ENCODE data around the gene CRACDL.
A peak's percentile ranks its signal among the peaks of the same experiment; 100 is the strongest.
"Not testable (repeated sequence)": the region's sequence is repeated elsewhere in the genome, so short reads cannot be mapped to it uniquely, and the experiment has no call there.

CRACDL gene

GRCh38 chr2:98776136-98776535, 159.9 kb downstream of the CRACDL start:
- DNase-seq (ENCODE audit: low read depth): no peak

GRCh38 chr2:98775146-98775986, 160.7 kb downstream of the CRACDL start:
- no peak for DNase-seq (ENCODE audit: low read depth)

DNA sequence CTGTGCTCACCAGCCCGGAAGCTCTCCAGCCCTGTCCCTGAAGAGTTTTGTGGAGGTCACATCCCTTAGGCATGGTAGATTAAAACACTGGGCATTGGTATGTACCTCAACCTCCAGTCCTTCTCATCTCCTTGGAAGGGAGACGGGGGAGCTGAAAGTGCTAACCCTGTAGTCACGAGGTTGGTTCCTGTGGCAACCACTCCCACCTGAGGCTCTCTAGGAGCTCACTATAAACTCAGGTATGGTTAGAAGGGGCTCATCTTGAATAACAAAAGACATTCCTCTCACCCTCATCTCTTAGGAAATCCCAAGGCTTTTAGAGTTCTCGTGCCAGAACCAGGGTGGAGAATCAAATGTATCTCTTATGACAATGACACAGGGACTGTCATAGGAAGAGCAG, 162.1 kb downstream of the CRACDL start:
- DNase-seq (ENCODE audit: low read depth): no peak

- DNase-seq (ENCODE audit: low read depth): no peak
Observed at GRCh38 chr2:98773169-98773568, 162.9 kb downstream of the CRACDL start.

DNA sequence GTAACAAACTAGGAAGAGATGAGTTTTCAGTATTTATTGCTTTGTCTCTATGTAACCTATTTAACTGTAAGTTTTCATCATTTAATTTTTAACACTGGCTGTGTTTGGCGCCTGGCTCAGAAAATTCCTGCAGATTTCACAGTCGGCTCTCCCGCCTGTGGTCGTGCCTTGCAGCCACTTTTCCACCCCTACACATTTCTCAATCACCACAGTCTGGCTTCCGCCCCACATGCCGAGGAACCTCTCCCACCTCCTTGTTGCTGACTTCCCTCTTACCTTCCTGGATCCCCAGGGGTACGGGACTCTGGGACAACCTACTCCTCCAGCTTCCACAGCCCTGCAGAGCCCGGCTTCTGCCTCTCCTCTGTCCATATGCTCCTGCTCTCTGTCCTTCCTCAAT, 163.5 kb downstream of the CRACDL start:
- DNase-seq (ENCODE audit: low read depth): no peak

DNA sequence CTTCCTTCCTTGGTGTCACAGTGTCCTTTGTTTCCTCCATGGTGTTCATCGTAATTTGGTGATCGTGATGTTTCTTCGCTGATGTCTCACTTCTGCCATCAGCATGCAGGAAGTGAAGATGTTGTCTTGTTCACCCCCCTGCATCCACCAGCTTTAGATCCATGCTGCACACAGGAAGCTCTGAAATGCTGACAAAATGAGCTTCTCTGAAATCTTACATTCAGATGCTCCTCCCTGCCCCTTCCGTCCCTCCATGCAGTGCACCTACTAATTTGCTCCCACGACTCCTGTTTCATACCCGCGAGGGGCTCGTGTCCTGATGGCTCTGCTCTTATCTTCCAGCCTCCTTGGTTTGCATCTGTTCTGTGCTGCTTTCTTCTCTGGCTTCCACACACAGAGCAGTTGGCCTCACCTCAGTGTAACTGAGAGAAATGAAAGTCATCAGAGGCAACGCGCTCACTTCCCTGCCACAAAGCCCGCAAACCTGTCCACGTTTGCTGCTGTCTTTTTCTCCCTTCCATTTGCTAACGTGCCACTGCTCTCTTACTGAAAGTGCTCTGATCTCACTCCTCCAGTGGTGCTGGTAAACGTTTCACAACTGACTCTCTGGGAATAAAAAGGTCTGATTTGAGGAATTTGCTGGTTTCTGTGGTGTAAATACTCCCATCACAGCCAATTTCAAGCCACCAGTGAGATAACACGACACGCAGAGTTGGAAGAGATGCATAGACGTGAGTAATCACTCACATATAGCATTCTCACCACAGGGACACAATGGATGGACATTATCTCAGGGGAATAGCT, 164.1 kb downstream of the CRACDL start:
- no peak for DNase-seq (ENCODE audit: low read depth)

GRCh38 chr2:98771264-98771663, 164.8 kb downstream of the CRACDL start:
- no peak for DNase-seq (ENCODE audit: low read depth)

GRCh38 chr2:98769784-98770183, 166.2 kb downstream of the CRACDL start:
- no peak for DNase-seq (ENCODE audit: low read depth)

DNA sequence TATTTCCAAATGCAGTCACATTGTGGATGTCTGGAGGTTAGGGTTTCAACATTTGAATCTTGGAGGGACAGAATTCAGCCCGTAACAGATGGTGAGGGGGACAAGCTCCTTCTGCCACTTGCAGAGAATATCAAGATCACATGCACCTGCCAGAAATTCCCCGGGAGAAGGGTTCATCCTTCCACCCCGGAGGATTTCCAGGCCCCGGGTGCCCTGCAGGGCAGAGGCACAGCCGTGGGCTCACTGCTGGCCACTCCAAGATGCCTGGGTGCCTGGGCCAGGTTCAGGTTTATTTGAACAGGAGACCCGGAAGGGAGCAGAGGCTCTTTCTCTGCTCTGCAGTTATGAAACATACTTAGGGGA, 166.9 kb downstream of the CRACDL start:
- no peak for DNase-seq (ENCODE audit: low read depth)

DNA sequence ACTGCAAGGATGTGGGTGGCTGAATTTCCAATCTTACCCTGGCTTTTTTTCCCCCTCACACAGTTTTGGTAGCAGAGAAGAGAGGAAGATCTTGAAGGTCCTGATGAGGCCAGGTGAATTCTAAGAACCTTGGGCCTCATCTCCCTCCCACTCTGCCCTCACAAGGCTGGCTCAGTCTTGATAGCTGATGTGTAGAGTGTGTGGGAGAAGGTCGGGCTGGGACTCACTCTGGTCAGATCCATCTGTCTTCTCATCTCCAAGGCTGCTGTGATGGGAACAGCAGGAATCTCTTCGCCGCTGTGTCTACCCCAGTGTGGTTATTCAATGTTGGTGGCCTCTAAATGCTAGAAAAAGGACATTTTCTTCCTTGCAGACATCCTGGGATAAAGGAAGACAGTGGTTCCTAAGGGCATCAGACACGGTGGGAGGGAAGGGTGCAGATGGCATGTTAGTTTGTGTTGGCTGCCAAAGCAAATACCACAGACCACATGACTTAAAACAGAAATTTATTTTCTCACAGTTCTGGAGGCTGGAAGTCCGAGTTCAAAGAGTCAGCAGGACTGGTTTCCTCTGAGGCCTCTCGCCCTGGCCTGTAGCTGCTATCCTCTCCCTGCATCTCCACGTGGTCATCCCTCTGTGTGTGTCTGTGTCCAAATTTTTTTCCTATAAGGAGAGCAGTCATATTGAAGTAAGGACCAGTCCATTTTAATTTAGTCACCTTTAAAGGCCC, 167.5 kb downstream of the CRACDL start:
- DNase-seq (ENCODE audit: low read depth): no peak

GRCh38 chr2:98764499-98764898, 171.5 kb downstream of the CRACDL start:
- no peak for DNase-seq (ENCODE audit: low read depth)

DNA sequence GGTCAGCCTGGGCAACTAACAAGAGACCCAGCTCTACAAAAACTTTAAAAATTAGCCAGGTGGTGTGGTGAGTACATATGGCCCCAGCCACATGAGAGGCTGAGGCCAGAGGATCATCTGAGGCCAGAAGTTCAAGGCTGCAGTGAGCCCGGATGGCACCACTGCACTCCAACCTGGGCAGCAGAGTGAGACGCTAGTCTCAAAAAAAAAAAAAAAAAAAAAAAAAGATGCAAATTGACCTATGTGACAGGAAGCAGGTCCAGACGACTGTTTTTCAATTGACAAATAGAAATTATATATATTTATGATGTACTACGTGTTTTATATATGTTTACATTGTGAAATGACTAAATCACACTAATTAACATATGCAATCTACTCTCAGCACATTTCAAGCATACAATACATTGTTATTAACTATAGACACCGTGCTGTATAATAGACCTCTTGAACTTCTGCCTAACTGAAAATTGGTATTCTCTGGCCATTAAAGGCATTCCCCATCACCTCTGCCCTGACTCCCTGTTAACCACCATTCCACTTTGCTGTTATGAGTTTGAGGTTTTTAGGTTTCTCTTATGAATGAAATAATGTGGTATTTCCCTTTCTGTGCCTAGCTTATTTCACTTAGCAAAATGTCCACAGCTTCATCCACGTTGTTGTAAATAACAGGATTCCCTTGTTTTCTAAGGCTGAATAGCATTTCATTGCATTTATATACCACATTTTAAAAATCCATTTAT, 172.6 kb downstream of the CRACDL start:
- DNase-seq (ENCODE audit: low read depth): no peak

- no peak for DNase-seq (ENCODE audit: low read depth)
Observed at GRCh38 chr2:98761909-98762308, 174.1 kb downstream of the CRACDL start.

GRCh38 chr2:98761267-98761781, 174.7 kb downstream of the CRACDL start:
- DNase-seq (ENCODE audit: low read depth): no peak

GRCh38 chr2:98759827-98760625, 176.0 kb downstream of the CRACDL start:
- DNase-seq (ENCODE audit: low read depth): no peak

DNA sequence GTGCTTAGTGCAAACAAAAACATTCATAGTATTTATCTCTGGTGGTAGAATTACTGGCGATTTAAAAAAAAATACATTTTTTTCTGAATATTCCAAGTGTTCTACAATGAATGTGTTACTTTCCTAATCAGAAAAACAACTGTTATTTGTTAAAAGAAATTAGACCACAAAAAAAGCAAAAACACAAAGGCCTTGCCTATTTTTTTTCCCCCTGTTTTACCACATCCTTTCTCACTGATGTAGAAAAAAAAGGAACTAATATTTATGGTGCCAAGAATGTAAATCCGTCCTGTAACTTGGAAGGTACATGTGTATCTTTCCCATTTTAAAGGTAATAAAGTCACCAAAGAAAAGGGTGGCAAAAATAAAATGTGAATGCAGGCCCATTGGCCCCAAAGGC, 176.7 kb downstream of the CRACDL start:
- DNase-seq (ENCODE audit: low read depth): no peak

DNA sequence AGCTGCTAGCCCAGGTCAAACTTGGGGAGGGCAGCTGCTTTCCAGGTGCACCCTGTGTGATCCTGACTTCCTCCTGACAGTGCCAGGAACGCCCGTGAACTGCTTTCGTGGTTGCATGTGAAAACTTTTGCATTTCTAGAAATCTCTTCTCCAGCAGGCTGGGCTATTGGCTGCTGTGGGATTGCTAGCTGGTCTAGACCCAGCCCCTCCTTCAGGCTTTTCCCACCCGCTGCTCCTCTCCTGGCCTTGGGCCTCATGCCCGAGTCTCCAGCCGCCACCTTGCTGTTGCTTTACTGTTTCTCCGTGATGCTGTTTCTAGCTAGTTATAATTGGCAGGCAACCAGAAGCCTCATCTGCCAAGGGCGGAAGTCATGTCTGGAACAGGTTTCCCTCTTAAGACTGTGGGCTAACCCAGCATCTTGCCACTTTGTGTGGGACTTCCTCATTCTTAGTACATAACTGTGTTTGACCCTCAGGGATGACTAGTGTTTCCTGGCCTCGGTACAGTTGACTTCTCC, 178.1 kb downstream of the CRACDL start:
- DNase-seq (ENCODE audit: low read depth): peak; percentile 92

DNA sequence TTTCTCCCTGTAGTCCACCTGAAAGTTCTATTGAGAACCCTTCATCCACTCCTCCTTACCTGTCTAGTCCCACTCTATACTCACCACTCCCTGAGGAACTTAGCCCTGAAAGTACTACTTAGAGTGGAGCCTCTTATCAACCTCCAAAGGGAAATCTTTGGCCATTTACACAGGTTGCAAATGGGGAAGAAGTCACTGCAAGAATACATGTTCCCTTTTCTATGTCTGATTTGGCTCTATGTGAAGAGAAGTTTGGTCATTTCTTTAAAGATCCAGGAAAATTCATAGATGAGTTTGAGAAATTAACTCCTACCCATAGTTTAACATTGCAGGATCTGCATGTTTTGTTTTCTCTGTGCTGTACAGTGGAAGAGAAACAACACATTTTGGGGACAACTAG, 182.2 kb downstream of the CRACDL start:
- no peak for DNase-seq (ENCODE audit: low read depth)

DNA sequence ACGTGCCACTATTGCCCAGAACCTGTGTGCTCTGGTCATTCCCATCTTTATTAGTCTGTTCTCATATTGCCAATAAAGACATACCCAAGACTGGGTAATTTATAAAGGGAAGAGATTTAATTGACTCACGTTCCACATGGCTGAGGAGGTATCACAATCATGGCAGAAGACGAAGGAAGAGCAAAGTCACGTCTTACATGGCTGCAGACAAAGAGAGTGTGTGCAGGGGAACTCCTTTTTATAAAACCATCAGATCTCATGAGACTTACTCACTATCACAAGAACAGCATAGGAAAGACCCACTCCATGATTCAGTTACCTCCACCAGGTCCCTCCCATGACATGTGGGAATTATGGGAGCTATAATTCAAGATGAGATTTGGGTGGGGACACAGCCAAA, 183.3 kb downstream of the CRACDL start:
- not testable (repeated sequence) for DNase-seq (ENCODE audit: low read depth)

DNA sequence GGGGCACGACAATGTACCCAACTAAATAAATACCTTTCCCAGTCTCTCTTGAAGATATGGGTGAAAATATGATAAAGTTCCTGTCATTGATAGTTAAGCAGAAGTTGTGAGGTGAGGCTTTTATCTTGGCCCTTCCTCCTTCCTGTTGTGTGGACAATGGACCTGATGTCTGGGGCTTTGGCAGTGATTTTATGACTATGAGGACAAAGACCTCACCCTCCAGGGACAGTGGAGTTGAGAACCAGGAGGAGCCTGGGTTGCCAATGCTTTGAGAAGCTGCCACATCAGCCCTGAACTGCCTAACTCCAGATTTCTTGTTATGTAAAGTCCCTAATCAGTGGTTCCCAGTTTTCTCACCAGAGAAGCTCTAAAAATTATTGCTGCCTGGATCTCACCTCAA, 184.3 kb downstream of the CRACDL start:
- DNase-seq (ENCODE audit: low read depth): no peak

All from ELR (cell line).